GM19452 (cell line): ENCODE data around the gene NCBP3.

ENCODE experiments used
- ATAC-seq: cut with Tn5 transposase; IDR thresholded peaks from one replicate; pipeline ENCODE4 v1.9.1; 2021; ENCODE audit not compliant: unreplicated experiment

NCBP3 gene

GRCh38 chr17:3761036-3761917 is 84.8 kb downstream of the NCBP3 start:
- no peak for ATAC-seq

- ATAC-seq = no peak
These were observed 86.3 kb downstream of the NCBP3 start for GRCh38 chr17:3759597-3760216.

GRCh38 chr17:3755335-3756030 is 90.6 kb downstream of the NCBP3 start:
- ATAC-seq = no peak

DNA sequence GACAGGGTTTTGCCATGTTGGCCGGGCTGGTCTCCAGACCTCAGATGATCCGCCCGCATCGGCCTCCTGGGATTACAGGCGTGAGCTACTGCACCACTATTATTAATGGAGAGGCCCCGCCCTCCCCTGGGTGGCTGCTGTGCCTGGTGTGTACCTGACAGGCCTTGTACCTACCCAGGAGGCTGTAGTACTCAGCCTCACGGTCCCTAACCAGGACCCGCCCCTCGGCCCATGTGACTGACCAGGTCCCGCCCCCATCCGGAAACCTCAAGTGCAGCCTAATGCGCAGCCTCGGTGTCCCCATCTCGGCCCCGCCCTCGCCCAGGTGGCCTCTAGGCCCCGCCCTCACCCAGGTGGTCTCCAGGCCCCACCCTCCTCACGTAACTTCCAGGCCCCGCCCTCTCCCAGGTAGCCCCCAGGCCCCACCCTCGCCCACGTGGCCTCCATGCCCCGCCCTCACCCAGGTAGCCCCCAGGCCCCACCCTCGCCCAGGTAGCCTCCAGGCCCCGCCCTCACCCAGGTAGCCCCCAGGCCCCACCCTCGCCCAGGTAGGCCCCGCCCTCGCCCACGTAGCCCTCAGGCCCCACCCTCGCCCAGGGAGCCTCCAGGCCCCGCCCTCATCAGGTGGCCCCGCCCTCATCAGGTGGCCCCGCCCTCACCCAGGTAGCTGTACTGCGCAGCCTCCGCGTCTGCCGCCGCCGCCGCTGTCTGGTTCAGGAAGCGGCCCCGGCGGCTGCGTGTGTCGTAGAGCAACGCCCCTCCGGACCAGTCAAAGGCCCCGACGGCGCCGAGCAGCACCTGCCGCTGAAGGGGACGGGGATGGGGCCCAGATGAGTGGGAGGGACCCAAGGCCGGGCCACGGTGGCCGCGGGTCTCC is 91.3 kb downstream of the NCBP3 start:
- no peak for ATAC-seq

- no peak for ATAC-seq
These were observed 92.0 kb downstream of the NCBP3 start for GRCh38 chr17:3754066-3754457.

GRCh38 chr17:3753624-3754023 is 92.4 kb downstream of the NCBP3 start:
- ATAC-seq = no peak
